NCI-H128 (cell line): ENCODE data around the gene ACVR1B.

Source experiments
- DNase-seq: peaks from one replicate; lab custom pipeline; 2025; ENCODE audit not compliant: unreplicated experiment; lab: John Stamatoyannopoulos, UW

Gene ACVR1B

GRCh38 chr12:51951199-51951842 lies at the start of gene ACVR1B:
Gene ACVR1B (plus strand): TSS chr12:51951699. CDS start chr12:51951744, 45 bp downstream.
- peak; percentile 86 for DNase-seq

DNA sequence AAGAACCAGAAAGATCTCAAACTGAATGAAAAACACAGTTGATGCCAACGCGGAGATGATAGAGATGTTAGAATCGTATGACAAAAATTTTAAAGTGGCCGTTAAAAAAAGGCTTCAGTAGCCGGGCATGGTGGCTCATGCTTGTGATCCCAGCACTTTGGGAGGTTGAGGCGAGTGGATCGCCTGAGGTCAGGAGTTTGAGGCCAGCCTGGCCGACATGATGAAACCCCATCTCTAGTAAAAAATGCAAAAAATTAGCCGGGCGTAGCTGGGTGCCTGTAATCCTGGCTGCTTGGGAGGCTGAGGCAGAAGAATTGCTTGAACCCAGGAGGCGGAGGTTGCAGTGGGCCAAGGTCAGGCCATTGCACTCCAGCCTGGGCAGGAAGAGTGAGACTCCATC lies 49.6 kb upstream of the ACVR1B start:
- DNase-seq = no peak

DNA sequence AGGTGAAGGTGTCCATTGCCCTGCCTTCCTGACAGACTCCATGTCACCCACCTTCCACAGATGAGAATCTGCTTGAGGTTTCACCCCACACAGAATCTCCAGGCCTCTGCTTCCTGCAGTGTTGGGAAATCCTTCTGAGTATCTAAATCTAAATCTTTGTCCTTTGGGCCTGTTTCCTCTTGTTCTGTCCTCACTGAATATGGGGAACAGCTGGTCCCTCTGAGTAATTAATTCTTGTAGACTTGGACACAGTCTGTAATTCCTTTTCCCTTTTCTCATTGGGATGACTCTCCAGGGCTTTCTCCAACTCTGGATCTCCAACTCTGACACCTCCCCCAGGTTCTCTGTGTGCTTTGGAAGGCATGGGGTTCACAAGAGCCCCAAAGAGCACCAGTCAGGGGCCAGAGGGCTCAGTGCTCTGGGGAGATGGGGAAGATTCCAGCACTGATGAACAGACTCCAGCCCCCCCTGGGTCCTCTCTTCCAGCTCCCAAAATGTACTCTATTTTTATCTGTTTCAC lies 46.5 kb upstream of the ACVR1B start:
- no peak for DNase-seq

DNA sequence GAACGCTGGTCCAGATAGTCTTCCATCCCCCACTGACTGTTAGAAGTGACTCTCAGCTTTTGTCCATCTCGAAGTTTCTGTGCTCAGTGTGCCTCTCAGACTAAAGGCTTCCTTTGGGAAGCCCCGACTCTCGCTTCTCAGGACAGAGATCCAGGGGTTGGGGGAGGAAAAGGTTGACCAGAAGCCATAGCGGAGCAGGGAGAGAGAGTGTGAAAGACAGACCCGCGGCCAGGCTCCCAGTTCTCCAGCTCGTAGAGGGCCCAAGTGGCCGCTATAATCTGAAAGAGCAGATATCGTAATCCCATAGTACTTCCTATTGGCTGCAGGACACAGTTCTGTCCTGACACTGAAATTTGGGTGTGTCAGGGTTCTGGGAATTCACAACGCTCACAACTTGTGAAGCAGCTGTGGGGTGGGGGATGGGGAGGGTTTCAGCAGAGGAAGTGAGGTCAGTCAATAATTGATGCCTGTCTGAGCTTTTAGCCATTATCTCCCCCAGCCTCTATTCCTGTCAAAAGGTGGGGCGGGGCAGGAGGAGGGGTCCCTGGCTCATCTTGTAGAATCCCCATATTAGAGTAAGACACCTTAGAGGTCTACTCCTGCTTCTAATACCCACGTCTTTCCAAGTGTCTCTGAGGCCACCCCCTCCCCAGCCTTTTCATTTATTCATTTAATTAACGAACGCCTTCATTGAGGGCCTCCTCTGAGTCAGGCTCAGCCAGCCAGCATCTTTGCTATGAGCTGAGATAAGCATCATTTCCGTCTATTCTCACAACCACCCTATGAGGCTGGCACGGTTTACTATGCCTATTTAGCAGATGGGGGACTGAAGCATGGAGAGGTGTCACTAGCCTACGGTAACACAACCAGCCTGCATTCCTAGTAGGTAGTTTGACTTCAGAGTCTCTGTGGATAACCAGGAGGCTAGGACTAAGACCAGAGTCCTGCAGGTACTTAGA lies 45.7 kb upstream of the ACVR1B start:
- no peak for DNase-seq

GRCh38 chr12:51906430-51907082 lies 44.9 kb upstream of the ACVR1B start:
- DNase-seq = no peak

DNA sequence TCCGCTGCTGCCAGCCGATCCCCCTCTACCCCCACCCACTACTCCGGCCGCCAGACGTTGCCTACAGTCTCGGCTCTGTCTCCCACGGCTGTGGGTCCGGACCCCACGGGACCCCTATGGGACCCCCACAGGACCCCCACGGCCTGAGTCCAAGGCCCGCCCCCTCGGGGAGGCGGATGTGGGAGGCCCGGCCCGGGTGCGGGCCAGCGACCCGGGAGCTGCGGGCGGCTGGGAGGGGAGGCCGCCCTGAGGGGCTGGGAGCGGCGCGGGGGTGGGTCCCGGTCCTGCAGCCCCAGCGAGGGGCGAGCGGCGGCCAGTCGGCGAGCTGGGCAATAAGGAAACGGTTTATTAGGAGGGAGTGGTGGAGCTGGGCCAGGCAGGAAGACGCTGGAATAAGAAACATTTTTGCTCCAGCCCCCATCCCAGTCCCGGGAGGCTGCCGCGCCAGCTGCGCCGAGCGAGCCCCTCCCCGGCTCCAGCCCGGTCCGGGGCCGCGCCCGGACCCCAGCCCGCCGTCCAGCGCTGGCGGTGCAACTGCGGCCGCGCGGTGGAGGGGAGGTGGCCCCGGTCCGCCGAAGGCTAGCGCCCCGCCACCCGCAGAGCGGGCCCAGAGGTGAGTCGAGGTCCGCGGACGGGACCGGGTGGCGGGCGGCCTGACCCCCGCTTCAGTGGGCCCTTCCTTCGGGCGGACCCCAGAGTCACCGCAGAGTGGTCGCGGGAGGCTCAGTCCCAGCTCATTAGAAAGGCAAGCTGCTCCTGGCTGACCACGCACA lies 44.2 kb upstream of the ACVR1B start, which contains the start of gene ACVRL1:
Gene ACVRL1 (plus strand): TSS at position 422 of the 773 bp plus-strand sequence. CDS start 4,971 bp downstream, outside the sequence.
- DNase-seq = no peak

- DNase-seq = no peak
Observed at GRCh38 chr12:51907856-51908425, 43.6 kb upstream of the ACVR1B start.

DNA sequence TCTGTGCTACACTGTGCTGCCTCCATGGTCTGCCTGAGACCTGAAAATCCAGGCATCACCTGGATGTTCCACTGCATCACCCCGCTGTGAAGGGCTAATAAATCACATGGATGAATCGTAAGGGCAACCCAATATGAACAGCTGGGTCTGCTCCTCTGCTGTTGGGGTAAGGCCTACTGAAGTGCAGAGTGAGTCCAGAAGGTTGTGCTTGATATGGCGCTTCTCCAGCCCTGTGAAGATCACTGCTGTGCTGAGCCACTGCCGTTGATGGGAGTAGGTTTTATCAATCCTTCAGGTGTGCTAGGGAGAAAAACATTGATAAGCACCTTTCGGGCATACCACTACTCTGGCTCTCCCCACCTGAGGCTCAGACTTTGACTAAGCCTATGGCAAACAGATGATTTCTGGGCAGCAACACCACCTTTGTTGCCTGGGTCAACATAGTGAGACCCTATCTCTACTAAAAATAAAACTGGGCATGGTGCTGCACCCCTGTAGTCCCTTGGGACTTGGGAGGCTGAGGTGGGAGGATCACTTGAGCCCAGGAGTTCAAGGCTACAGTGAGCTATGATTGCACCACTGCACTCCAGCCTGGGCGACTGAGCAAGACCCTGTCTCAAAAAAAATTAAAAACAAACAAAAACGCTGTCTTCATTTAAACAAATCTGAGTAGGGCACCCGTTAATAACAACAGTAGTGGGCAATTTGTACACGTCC lies 42.5 kb upstream of the ACVR1B start:
- no peak for DNase-seq

GRCh38 chr12:51910168-51910567 lies 41.3 kb upstream of the ACVR1B start:
- DNase-seq = no peak

GRCh38 chr12:51910691-51911090 lies 40.8 kb upstream of the ACVR1B start:
- DNase-seq = no peak

GRCh38 chr12:51911307-51911706 lies 40.2 kb upstream of the ACVR1B start:
- DNase-seq = no peak

DNA sequence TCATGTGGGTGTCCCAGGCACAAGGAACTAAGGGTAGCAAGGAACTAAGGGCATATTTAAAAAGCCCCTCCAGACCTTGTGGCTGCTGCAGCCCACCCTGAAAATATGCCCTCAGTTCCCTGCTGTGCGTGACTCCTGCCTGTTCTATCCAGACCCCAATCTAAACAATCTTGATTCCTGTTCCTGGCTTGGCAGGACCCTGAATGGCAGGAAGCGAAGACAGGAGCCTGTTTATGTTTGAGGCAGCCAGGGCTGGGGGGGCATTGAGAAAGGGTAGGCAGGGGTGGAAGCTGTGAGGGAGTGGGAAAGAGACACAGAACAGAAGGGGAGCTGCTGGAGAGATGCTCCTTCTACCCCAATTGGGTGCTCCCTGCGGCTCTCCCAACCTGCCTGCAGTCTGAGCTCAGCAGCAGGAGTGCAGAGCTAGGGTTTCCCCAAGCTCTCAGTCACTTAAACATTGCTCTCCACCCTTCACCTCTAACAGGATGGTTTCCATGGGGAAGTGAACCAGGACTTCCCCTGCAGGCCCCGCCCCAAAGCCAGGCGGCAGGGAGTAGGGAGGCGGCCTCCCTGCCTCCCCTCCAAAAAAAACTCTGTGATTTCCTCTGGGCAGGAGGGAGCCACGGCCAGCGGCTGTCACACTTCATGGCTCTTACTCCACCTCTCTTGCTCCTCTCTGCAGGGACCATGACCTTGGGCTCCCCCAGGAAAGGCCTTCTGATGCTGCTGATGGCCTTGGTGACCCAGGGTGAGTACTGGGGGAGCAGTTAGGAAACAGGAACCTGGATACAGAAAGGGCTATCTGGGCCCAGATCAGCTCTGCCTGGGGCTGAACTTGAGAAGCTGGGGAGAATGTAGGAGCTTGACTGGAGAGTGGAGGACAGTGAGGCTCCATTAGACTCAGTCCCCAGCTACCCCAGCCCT lies 39.4 kb upstream of the ACVR1B start:
- DNase-seq = no peak

DNA sequence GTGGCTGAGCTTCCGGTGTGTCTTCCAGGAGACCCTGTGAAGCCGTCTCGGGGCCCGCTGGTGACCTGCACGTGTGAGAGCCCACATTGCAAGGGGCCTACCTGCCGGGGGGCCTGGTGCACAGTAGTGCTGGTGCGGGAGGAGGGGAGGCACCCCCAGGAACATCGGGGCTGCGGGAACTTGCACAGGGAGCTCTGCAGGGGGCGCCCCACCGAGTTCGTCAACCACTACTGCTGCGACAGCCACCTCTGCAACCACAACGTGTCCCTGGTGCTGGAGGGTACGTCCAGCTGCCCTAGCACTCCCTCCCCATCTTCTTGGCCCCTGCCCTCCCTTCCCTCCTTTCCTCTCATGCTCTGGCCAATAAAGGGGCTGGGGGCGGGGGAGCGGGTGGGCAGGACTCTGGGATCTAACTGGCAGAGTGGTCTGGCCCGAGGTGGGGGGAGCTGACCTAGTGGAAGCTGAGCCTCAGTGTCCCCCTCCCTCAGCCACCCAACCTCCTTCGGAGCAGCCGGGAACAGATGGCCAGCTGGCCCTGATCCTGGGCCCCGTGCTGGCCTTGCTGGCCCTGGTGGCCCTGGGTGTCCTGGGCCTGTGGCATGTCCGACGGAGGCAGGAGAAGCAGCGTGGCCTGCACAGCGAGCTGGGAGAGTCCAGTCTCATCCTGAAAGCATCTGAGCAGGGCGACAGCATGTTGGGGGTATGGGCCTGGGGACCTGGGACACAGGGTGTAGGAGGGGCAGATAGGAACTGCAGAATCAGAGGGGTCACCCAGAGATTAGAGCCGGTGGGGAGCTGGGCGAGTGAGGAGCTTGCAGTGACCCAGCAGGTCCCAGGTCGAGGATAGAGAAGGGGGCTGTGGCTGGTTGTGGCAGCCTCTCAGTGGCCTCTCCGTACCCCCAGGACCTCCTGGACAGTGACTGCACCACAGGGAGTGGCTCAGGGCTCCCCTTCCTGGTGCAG lies 38.1 kb upstream of the ACVR1B start:
- DNase-seq = no peak

DNA sequence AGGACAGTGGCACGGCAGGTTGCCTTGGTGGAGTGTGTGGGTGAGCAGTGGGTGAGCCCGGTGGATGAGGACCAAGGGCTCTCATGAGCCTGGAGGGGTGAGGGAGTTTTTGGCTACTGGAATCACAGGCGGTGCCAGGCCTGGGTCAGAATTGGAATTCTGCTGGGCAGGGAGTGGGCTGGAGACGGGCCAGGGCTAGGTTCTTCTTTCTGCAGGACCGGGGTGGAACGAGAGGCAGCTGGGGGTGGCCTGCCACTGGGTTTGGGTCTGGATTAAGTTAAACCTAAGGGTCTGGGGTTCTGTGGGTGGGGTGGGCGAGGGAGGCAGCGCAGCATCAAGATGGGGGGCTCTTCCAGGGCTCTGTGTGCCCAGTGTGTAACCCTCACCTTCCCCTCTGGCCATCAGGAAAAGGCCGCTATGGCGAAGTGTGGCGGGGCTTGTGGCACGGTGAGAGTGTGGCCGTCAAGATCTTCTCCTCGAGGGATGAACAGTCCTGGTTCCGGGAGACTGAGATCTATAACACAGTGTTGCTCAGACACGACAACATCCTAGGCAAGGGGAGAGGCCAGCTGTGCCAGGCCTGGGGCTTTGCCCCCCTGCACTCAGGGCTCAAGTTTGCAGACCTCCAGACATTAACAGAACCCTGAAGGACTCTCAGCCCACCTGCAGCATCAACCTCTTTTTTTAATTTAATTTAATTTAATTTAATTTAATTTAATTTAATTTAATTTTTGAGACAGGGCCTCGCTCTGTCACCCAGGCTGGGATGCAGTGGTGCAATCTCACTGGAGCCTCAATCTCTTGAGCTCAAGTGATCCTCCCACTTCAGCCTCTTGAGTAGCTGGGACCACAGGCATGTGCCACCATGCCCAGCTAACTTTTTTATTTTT lies 37.2 kb upstream of the ACVR1B start:
- DNase-seq = no peak

DNA sequence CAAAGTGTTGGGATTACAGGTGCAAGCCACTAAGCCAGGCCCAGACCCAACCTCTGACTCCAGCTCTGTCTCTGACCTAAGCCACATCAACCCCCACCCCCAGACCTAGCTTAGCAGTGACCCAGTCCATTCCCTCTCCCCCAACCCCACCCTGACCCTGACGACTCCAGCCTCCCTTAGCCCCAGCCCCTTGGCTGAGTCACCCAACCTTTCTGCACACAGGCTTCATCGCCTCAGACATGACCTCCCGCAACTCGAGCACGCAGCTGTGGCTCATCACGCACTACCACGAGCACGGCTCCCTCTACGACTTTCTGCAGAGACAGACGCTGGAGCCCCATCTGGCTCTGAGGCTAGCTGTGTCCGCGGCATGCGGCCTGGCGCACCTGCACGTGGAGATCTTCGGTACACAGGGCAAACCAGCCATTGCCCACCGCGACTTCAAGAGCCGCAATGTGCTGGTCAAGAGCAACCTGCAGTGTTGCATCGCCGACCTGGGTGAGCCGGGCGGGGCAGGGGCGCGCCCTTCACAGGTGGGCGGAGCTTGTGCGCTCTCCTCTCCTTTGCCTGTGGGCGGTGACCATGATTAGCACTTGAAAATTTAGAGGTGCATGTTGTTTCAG lies 36.4 kb upstream of the ACVR1B start:
- DNase-seq = no peak

- no peak for DNase-seq
Observed at GRCh38 chr12:51915951-51916350, 35.5 kb upstream of the ACVR1B start.
